Measurements from ENCODE around the gene ARPC1B. TPM values are rescaled to one million over a fixed set of nuclear protein-coding genes. Genes with fewer than 3 reads are reported as not detected.

Gene ARPC1B
- total and polyA plus RNA-seq, 9 of the 15 experiments (the other 6 are each of a cell fraction or from before 2014, with no cell fraction given): 6.7 to 357 (median 211) TPM

GRCh38 chr7:99380823-99381663 is 6.5 kb downstream of the ARPC1B start:
- BruUV-seq (replicated peaks): no TSS peak
- peaks cover 72% of the 10 kb centered on the region for H3K79me2 ChIP-seq (ENCODE audit: control insufficient read depth, insufficient read depth, low read length)
- H3K27me3 ChIP-seq (ENCODE audit: control insufficient read depth in 2 of 2, insufficient read depth in 2 of 2, low read length in 2 of 2): no peaks in the 10 kb centered on the region
- peaks cover 6% of the 10 kb centered on the region for H3K9me1 ChIP-seq (ENCODE audit: control insufficient read depth, insufficient read depth, low read length)
- H2AFZ ChIP-seq (ENCODE audit: low read depth, low read length): no peak overlapping the region
- ChIA-PET CTCF (ENCODE audit: low intra/inter-chr PET ratio) (no interaction called here), POLR2A (interaction anchor here (0.7 kb wide), 1 partner anchor 10 kb away, joined by 3 read pairs; no protein-coding TSS in a partner anchor)
- peak overlapping the region; percentile 88 for H3K4me2 ChIP-seq (ENCODE audit: insufficient read depth, low read length)
- peaks cover 23% of the 10 kb centered on the region; the same call in 1 of the 2 replicates for H4K20me1 ChIP-seq (replicated peaks; ENCODE audit: control insufficient read depth, insufficient read depth, low read length)
- H3K36me3 ChIP-seq (ENCODE audit: control insufficient read depth, insufficient read depth, low read length): peaks cover 72% of the 10 kb centered on the region
- intact Hi-C loops (cut with micrococcal nuclease) (no loop called here), in situ Hi-C loops (cut with MboI) (no loop called here)
- no peak for ATAC-seq
- no peak for DNase-seq (ENCODE audit: extremely low read depth in 1 of 4, low spot score in 3 of 4)
- H3K27ac ChIP-seq (ENCODE audit: extremely low read depth, low read depth, low read length): peak overlapping the region; percentile 73
- WGBS (ENCODE audit: insufficient coverage, low coverage, missing lambda C conversion rate): 83% methylated on average over 16 of the region's 16 CpGs
- peak overlapping the region; percentile 64 to 82; a peak in 3 of 4 replicates for H3K9ac ChIP-seq (ENCODE audit: insufficient read depth in 1 of 2, low read depth in 2 of 2, low read length in 2 of 2)
- H3K4me1 ChIP-seq (replicated peaks in 1 of 2; ENCODE audit: control insufficient read depth in 2 of 2, insufficient read depth in 2 of 2, low read length in 2 of 2): peaks cover 26 to 56% of the 10 kb centered on the region in 2 experiments
- no peak overlapping the region for H3K4me3 ChIP-seq
- H3K9me3 ChIP-seq (replicated peaks; ENCODE audit: control insufficient read depth, insufficient read depth, low read depth, low read length): no peaks in the 10 kb centered on the region
- no peak for FAIRE-seq
- TF ChIP-seq SREBF2 (CRISPR knock-in tag; IDR thresholded peaks at IDR 0.05) (no peak), RBM34 (IDR thresholded peaks at IDR 0.05; ENCODE audit: borderline replicate concordance, insufficient read depth, low read length) (no peak), RERE (CRISPR knock-in tag; IDR thresholded peaks at IDR 0.05; ENCODE audit: borderline replicate concordance) (0 out of 2 replicates have a peak, but pooled peaks have one; percentile 11), SUPT5H (IDR thresholded peaks at IDR 0.05) (peak; percentile 44), HMGN3 (IDR thresholded peaks at IDR 0.05; ENCODE audit: borderline replicate concordance, extremely low read depth, insufficient read length, low read depth, low read length) (peak; percentile 17), CGGBP1 (CRISPR knock-in tag; IDR thresholded peaks at IDR 0.05) (no peak), SRSF3 (IDR thresholded peaks at IDR 0.05; ENCODE audit: insufficient read depth, low read length) (0 out of 2 replicates have a peak, but pooled peaks have one; percentile 35), POLR2G (IDR thresholded peaks at IDR 0.05; ENCODE audit: low read depth, low read length) (peak; percentile 54), THRB (CRISPR knock-in tag; conservative IDR thresholded peaks at IDR 0.05) (no peak), TCF7 (IDR thresholded peaks at IDR 0.05; ENCODE audit: borderline replicate concordance) (no peak), ID3 (CRISPR knock-in tag; IDR thresholded peaks at IDR 0.05) (no peak), ID3 (tag; IDR thresholded peaks at IDR 0.05) (no peak), ZFP1 (CRISPR knock-in tag; IDR thresholded peaks at IDR 0.05) (no peak), POLR2A (conservative IDR thresholded peaks at IDR 0.05) (0 out of 2 replicates have a peak, but pooled peaks have one; percentile 17)

Measured in K562 (cell line).